HL-60 (cell line): ENCODE measurements around the gene TADA2A.

Experiments used
- CTCF ChIP-seq: IDR thresholded peaks from one replicate; pipeline ENCODE4 v1.5.1; 2011; ENCODE audit warnings: low read length, control low read depth, inconsistent platforms; ENCODE audit not compliant: insufficient read depth
- POLR2AphosphoS5 ChIP-seq: IDR thresholded peaks from 2 replicates; pipeline ENCODE4 v1.6.1; 2012; ENCODE audit warnings: low read depth

- TF ChIP-seq POLR2AphosphoS5 (no peak), CTCF (no peak)
These were observed 6.2 kb upstream of the TADA2A start for GRCh38 chr17:37400505-37400904.
